GM19351 (cell line): ENCODE measurements around the gene WNK2.
A peak's percentile ranks its signal among the peaks of the same experiment; 100 is the strongest.
"Not testable (repeated sequence)": the region's sequence is repeated elsewhere in the genome, so short reads cannot be mapped to it uniquely, and the experiment has no call there.

Experiments used
- ATAC-seq: cut with Tn5 transposase; IDR thresholded peaks from one replicate; pipeline ENCODE4 v1.9.1; 2021; ENCODE audit warnings: mild to moderate bottlenecking, moderate library complexity; ENCODE audit not compliant: unreplicated experiment

Gene WNK2

DNA sequence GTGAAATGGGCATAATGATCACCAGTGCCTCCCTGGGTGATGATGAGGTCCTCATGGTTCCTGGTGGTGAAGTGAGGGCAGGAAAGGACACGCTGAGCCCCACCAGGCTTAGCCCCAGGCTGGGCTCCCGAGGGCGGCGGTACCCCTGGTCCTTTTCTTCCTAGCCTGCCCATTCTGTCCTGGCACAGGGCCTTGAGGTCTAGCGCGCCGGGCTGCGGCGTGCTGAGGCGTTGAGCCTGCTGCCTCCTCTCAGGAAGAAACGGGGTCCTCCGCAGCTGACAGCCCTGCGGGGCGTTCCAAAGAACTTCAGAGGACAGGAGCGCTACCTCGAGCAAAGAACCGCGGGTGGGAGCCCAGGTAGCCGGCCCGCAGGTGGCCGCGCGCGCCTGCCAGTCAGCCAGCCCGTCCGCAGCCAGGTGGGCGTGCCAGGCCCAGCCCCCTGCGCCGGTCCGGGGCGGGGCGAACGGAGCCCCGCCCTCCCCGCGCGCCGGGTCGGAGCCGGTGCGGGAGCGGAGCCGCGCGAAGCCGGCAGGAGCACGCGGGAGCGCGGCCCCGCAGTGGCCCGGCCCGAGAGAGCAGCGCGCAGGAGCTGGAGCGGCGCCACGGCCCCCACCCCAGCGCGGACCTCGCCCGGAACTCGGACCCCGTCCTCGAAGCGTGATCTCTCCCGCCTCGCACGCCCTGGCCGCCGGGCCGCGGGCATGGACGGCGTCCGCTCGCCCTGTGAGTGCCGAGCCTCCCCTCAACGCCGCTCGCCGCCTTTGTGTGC, at the start of gene WNK2:
TSS of gene WNK2 (plus strand) at position 477 of the 769 bp plus-strand sequence. CDS start 791 bp downstream, outside the sequence.
- ATAC-seq = no peak

DNA sequence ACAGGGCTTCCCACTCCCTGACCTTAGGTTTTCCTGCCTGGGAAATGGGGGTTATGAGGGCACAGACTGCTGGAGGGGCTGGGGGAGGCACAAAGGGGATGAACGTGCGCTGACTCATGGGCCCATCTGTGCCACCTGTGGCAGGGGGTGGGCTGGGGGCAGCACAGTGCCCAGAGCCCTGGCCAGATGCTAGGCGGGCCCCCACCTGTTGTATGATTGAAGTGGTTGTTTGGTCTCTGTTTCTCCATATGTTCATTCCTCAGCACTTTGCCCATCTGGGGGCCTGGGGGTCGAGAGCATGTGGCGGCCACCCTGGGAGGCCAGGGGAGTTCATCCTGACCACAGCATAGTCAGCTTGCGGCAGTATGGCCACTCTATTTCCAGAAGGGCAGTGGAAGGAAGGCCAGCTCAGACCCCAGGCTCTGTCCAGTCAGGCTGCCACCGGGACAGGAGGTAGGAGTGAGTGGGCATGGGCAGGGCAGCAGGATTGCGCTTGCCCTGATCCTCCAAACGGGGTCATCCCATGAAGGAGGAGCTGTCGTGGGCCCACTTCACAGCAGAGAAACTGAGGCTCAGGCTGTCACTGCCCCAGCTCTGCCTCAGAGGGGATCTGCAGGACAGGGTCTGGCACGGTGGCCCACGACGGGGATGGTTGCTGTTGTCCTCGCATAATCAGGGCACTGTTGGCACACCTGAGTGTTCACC, 49.0 kb upstream of the WNK2 start:
- ATAC-seq = no peak

DNA sequence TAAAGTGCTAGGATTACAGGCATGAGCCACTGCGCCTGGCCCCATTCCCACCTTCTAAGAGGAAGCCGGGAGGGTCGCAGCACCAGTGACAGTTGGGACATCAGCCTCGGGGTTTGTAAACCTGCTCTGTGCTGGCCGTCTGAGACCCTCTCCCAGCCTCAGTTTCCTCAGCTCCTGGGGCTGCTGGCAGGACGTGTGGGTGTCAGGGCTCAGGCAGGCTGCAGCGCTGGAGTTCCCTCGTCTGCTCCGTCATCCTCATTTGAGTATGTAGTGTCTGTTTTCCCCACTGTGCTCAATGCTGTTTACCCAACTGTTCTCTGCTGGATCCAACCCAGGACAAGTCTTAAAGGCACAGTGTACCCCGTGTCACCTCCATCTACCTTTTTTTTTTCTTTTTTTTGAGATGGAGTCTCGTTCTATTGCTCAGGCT, 47.9 kb upstream of the WNK2 start:
- ATAC-seq = no peak

DNA sequence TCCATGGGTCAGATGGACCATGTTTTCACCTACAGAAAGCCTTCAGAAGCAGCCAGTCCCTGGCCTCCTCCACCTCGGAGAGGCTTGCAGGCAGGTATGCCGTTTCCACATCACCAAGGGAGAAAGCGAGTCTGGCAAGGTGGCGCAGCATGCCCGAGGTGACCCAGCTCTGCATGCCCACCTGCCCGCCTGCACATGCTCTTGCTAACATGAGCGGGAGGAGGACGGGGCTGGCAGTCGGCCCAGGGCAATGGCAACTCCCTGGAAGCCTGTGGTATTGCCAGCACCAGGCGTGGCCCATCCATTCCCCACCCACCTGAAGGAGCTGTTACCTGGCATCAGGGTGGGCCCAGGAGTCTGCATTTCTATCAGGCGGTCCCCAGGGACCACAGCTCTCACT, 46.6 kb upstream of the WNK2 start:
- ATAC-seq = no peak

DNA sequence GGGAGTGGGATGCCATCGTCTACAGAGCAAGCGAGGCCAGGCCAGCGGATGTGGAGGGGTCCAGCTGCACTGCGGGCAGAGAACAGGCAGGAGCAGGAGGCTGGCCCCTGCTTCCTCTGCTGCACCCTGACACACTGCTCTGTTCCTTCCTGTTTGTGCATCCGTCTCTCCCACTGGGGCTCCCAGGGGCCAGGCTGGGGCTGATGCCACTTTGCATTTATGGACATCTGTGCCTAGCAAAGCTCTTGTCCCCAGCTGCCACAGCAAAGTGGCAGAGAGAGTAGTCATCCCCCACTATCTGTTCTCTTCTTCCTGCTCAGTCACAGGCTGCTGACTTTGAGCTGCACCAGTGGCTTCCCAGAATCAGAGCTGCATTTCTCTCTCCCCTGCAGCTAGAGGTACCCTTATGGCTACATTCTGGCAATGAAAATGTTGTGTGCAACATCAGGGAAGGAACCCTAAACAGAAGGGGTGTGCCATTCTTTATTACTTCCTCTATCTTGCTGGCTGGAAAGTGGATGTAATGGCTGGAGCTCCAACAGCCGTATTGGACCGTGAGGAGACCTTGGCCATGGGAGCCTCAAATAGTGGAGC, 45.7 kb upstream of the WNK2 start:
- no peak for ATAC-seq

DNA sequence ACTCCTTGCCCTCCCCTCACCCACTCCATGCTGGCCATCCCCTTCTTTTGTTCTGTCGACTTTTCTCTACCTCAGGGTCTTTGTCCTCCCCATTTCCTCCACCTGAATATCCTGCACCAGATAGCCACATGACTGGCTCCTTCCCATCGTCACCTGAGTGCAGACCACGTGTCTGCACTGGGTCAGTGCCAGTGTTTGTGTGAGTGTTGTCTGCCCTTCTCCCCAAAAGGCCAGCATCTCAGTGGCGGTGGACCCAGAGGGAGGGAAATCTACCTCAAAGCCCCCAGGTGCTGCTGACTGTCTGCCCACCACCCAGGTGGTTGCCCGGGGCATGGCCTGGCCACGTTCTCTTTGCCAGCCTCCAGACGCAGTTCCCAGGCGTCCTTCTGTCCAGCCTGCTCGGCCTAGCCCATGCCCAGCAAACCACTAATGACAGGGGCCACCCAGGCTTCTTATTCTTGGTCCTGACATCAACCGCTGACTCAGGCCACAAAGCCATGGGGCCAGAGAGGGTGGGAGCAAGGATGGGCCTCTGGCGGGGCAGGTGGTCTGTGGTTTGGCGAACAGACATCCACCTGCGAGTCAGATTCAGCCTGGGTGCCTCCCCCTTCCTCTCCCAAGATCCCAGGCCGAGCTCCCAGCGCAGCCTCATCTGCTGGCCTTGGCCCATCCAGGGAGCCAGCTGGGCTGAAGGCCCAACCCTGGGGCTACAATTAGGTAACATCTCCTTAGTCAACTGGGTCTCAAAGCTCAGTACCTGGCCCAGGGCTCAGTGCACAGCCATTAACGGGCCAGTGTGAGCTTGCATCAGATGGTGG, 44.4 kb upstream of the WNK2 start:
- no peak for ATAC-seq

DNA sequence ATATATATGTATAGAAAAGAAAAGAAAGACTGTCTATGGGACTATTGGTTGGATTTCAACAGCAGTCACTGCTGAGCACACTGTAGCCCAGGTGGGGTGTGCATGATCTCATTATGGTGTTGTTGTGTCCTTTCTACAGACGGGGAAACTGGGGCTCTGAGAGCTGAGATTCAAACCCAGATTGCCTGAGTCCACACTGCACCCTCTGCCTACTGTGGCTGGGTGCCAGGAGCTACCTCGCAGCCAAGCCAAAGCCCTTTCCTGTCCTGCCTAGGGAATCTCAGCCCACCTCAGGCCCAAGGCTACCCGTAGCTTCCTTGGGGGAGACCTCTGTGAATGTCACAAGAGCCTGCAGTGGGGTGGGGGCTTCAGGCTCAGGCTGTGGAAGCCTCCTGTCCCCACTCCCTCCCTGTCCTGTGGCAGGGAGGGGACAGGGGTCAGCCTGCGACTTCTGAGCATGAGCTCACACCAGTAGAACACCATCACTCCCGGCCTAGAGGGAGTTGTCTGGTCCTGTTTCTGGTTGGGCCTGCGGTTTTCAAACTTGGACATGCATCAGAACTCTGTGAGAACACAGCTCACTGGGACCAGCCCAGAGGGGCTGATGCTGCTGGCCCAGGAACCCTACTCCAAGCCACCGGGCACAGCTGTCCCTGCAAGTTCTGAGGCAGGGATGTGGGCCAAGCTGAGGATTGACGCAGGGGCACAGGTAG, 42.0 kb upstream of the WNK2 start:
- no peak for ATAC-seq

DNA sequence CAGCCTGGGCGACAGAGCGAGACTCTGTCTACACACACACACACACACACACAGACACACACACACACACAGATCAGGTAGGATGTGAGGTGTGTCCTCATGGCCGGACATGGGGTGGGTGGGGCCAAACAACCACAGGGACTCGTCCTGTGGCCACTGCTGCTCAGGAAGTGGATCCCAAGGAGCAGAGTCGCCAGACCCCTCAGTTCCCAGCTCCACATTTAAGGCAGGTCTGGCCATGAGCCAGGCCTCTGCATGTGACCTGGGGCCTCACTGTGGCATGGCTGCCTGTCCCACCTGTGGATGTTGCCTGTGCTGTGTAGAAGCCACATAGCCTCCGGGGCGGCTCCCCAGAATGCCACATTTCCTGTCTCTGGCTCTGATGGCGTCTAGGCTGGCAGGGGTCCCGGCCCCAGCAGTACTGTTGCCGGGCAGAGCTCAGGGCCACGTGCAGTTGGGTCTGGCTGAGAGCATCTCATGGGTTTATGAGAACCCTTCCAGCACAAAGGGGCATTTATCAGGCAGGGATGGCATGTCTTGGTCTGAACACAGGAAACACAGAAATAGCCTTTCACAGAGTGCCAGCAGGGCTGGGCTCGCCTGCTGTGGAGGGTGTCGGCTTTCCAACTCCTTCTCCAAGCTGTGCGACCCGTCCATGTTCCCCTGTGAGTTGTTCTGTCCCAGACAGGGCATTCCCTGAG, 40.0 kb upstream of the WNK2 start:
- no peak for ATAC-seq

DNA sequence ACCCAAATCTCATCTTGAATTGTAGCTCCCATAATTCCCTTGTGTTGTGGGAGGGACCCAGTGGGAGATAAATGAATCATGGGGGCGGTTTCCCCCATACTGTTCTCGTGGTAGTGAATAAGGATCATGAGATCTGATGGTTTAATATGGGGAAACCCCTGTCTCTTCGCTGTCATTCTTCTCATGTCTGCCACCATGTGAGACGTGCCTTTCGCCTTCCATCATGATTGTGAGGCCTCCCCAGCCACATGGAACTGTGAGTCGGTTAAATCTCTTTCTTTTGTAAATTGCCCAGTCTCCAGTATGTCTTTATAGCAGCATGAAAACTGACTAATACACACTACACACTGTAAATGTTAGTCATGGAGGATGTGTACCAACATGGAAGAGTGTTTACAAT, 37.2 kb upstream of the WNK2 start:
- ATAC-seq = not testable (repeated sequence)

DNA sequence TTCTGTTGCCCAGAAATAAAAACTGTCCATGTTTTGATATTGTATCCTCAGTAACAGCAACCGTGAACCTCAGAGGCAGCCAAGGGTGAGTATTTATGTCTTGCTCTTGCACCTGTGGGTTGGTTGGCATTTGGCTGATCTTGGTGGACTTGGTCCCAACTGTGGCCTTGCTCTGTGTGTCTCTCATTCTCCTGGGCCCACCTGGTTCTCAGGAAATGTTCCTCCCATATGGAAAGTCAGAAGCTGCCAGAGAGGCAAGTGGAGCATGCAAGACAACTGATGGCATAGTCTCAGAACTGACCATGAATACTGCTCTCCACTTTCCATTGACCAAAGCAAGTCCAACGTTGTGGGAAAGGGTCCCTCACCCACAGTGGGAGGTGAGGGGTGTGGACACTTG, 36.3 kb upstream of the WNK2 start:
- no peak for ATAC-seq

DNA sequence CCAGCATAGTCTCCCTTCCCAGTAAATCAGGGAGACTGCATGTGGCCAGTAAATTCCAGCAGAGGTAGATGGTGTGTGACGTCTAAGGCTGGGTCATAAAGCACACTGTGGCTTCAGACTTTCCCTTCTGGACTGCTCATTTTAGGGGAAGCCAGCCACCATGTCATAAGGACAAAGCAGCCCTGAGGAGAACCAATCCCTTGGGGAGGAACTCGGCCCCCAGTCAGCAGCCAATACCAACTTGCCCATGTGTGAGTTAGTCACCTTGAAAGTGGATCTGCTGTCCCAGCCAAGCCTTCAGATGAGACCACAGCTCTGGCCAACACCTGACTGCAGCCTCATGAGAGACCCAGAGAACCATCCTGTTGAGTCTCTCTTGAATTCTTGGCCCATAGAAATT, 35.2 kb upstream of the WNK2 start:
- ATAC-seq = no peak

DNA sequence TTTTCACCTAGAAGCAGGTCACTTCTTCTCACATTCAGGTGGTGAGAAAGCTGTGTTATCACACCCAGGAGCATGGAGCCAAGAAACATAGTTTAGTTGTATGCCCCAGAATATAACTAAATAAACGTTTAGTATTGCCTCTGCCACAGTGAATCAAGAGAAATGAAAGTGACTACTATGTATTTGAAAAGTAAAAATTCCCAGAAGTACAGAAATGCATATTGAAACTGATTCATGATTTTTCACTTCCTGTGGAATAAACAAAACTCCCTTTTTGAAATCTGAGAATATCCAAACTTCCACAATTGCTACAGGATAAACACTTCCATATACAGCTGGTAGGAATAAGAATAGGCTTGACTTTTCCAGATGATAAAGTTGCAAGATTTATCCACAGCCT, 34.6 kb upstream of the WNK2 start:
- ATAC-seq = no peak

DNA sequence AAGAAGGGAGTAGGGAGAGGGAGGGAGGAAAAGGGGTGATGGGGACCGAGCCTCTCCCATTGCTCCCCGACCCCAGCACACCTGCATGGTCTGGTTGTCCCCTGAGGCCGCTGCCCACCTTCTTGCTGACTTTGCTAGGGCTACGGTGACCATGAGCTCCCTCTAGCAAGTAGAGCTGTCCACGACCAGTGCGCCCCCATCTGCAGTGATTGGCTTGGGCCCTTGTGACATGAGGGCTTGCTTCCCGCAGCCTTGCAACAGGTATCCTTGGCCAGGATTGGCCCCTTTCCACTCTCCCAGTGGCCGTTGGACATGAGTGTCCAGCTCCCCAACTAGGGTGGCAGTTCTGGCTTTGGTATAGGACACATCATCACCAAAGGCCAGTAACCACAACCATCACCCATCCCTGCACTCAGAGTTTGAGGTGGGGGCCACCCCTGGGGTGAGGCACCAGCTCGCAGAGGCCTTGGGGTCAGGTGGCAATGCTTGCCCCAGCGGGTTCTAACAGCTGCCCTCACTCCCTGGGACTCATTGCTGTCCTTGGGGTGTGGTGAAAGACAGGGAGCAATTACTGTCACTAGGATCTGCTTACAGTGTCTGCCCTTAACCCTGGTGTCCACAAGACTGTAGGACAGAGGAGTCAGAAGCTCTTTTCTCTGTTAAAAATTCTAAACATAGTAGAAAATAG, 32.7 kb upstream of the WNK2 start:
- ATAC-seq = no peak

DNA sequence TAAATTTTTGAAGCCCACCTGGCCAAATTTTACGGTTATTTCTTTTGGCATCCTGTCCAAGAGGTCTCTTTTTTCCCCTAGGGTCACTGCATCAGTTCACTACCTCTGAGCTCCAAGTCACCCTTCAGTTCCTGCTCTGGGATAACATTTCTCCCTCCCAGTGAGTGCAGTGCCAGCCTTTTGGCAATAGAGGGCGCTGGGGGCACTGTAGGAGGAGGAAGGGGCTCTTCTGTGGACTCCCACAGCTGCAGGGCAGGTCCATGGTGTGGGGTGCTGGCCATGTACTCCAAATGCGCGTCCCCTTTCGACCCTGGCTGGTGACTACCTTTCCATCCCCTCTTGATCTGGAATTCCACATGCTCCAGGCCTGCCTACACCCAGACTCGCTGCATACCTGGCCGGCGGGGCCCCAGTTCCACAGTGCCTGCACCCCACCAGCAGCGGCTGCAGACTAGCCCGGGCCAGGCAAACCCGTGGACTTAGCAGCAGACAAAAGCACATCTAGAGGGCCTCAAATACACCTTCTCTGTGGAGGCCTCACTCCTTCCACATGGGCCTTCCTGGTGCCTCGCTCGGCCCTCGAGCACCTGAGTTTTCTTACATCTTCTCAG, 29.5 kb upstream of the WNK2 start:
- ATAC-seq = no peak

DNA sequence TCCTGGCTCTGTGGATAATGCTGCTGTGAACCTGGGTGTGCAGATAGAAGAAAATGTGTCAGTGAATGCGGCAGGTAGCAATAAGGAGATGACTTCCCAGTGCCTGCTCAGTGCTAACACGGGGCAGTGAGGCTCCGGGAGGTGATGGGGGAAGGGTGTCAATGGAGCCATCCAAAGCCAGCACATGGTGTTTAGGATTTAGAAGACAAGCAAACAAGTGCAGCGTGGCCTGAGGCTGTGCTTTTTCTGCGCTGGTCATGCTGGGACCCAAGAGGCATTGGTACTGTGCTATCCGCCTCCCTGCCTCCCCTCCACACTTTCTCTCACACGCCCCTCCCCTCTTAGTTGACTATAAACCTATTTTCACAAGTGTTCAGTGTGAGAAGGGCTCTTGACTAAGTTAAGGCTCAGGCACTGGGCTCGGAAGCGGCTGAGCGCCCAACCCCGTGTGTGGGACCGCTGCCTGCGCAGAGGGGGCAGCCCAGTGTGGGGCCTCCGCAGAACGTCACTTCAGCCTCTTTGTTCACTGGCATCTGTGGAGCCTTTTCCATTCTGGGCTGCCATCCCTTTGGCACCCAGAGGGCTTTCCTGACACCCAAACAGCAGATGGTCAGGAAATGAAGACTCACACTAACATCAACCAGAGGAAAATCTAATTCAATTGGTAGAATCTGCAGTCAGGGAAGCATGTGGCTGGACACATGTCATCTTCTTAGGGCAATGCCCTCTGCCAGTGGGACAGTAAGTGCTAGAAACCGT, 28.0 kb upstream of the WNK2 start:
- no peak for ATAC-seq

DNA sequence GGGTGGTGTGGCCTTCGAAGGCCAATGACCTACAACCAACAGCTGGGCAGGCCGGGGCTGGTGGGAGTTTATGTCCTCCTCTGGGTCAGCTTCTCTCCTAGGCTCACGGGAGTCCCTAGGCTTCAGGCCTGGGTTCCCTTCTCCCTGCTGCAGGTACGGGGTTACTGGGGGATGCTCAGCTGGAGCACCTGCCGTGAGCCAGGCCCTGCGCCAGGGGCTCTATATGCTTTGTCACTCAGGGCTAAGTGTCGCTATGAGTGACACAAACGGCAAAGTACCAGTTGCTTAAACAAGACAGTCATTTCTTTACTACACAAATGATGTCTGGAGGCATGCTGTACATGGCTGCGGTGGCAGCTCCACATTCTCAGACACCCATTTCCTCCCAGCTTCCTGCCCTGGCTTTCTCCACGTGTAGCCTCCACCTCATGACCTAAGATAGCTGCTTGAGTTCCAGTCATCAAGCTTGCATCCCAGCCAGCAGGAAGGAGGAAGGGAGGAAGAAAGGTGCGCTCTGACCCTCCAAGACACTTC, 27.4 kb upstream of the WNK2 start:
- peak; percentile 75 for ATAC-seq

DNA sequence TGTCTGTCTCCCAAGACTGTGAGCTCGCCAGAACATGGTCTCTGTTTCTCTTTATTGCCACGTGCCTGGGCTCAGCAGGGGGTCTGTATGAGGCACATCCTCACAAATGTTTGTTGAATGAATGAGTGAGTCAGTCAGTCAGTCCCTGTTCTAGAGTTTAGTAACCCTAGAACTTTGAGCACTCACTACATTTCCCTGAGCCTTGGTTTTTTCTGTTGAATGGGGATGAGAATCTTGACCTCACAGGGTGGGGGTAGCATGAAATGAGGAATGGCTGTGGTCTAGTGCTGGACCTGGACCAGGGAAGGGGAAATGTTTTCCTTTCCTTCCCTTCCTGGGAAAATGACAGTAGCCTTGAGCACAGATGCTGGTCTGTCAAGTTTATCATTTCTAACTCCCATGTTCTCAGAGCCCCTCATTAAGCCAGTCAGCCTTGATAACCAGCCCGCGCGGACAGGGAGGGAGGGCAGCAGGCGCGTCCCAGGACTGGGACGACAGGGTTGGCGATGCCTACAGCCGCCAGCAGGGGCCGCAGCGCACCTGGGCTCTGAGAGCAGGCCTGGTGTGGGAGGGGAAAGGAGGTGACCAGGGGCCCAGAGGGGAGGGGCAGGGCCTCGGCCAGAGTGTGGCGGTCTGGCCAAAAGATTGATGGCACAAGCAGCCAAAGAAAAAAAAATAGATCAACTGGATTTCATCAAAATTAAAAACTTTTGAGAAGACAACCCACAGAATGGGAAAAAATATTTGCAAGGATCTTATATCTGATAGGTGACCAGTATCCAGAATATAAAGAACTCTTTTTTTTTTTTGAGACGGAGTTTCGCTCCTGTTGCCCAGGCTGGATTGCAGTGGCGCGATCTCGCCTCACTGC, 24.1 kb upstream of the WNK2 start:
- peak; percentile 83 for ATAC-seq
